Common myeloid progenitor, CD34-positive (primary cell): Measurements from ENCODE around the gene LPIN1.
"Not testable (repeated sequence)": the region's sequence is repeated elsewhere in the genome, so short reads cannot be mapped to it uniquely, and the experiment has no call there.

Experiments
- CTCF ChIA-PET: fragments of 350-600 bp; sonication (Branson Sonifier 250); formaldehyde crosslinking; loops from one replicate; lab custom pipeline; 2021; ENCODE audit warnings: antibody characterized with exemption; lab: Charles Lee
- POLR2A ChIA-PET: fragments of 350-600 bp; sonication (Branson Sonifier 250); formaldehyde crosslinking; loops from one replicate; lab custom pipeline; 2021; ENCODE audit warnings: antibody characterized with exemption; lab: Charles Lee
- DNase-seq, 3 donors: peaks; one replicate each; pipeline versions ENCODE4 v3.0.0 to v3.0.0-alpha.2; 2013
- H3K27ac ChIP-seq, 2 experiments: 1 replicate in 1 of 2; 2 replicates in 1 of 2; pipeline ENCODE4 v1.7.0; 2013; ENCODE audit warnings: inconsistent platforms in 2 of 2, low read length in 2 of 2, mild to moderate bottlenecking in 2 of 2, low read depth in 1 of 2, moderate library complexity in 1 of 2; ENCODE audit not compliant: severe bottlenecking in 2 of 2, insufficient read depth in 1 of 2, poor library complexity in 1 of 2
- H3K27me3 ChIP-seq, 5 experiments: replicated peaks in 2 of 5; 1 replicate in 3 of 5; 2 replicates in 2 of 5; pipeline versions ENCODE4 v1.6.1 to v1.7.0; 2013; ENCODE audit warnings: low read length in 4 of 5, mild to moderate bottlenecking in 2 of 5, moderate library complexity in 2 of 5, inconsistent platforms in 1 of 5; ENCODE audit not compliant: insufficient read depth in 5 of 5, control insufficient read depth in 4 of 5
- H3K36me3 ChIP-seq, 4 experiments: 1 replicate in 2 of 4; 2 replicates in 2 of 4; pipeline versions ENCODE4 v1.6.1 to v1.7.0; 2013; ENCODE audit warnings: low read length in 3 of 4, control low read depth in 1 of 4, mild to moderate bottlenecking in 1 of 4; ENCODE audit not compliant: control insufficient read depth in 4 of 4, insufficient read depth in 4 of 4
- H3K4me1 ChIP-seq, 4 experiments: 1 replicate in 3 of 4; 2 replicates in 1 of 4; pipeline versions ENCODE4 v1.6.1 to v1.7.1; 2013; ENCODE audit warnings: low read length in 3 of 4, mild to moderate bottlenecking in 3 of 4, control low read depth in 1 of 4, inconsistent platforms in 1 of 4, moderate library complexity in 1 of 4; ENCODE audit not compliant: control insufficient read depth in 4 of 4, insufficient read depth in 4 of 4; ENCODE audit errors: control extremely low read depth in 1 of 4
- H3K4me3 ChIP-seq, 7 experiments: 1 replicate in 4 of 7; 2 replicates in 3 of 7; pipeline versions ENCODE4 v1.5.1 to v1.7.0; 2013; ENCODE audit warnings: mild to moderate bottlenecking in 7 of 7, low read length in 6 of 7, moderate library complexity in 6 of 7, inconsistent platforms in 2 of 7, low read depth in 2 of 7, control low read depth in 1 of 7; ENCODE audit not compliant: insufficient read depth in 4 of 7, control insufficient read depth in 1 of 7; ENCODE audit errors: extremely low read depth in 1 of 7
- H3K9me3 ChIP-seq, 5 experiments: 1 replicate in 4 of 5; 2 replicates in 1 of 5; pipeline versions ENCODE4 v1.6.1 to v1.7.1; 2013; ENCODE audit warnings: low read length in 4 of 5, mild to moderate bottlenecking in 2 of 5, inconsistent platforms in 1 of 5, low read depth in 1 of 5, moderate library complexity in 1 of 5; ENCODE audit not compliant: control insufficient read depth in 4 of 5, insufficient read depth in 2 of 5; ENCODE audit errors: control extremely low read depth in 1 of 5
- WGBS: methylation state at CpG from one replicate; pipeline ENCODE4 v1.1.5; 2013; ENCODE audit not compliant: insufficient coverage; 5-methylcytosine and 5-hydroxymethylcytosine counted together

The LPIN1 gene

DNA sequence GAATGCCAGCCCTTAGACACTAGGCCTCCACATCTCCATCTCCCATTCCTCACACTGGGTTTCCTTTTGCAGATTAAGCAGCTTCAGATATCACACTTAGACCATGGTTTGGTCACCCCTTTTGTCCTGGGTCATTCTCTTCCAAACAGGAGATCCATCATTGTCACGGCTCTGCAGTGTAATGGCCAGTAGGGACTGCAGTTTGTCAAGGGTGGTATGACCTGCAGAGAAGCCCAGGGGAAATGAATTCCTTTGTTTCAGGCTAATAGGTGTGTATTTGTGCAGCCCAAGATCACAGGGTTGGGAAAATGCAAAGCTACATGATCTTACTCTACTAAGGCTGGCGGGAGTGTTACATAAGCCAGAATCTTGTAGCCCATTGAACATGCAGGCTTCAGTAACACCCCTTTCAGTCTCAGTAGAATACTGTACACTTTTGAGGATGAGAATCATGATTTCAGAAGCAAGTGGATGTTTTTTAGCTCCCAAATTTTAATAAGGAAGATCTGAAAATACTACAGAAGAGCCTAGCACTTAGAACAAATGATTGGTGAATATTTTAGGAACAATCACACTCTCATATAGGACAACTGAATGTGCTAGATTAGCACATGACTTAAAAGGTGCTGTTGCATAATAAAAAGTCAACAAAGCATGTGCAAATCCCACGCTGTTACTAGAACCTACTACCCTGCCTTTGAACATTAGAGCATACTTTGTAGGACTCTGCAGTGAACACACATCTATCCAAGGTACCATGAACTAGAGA is 24.0 kb upstream of the LPIN1 start:
- ChIA-PET CTCF (interaction anchor here (0.7 to 6.3 kb wide), 10 partner anchors 10 to 61 kb away, joined by 3 to 36 read pairs (median 5); no protein-coding TSS in a partner anchor), POLR2A (no interaction called here)
- Histone ChIP-seq H3K4me1 (peaks cover 3 to 25% (median 17%) of the 10 kb centered on the region in 4 experiments), H3K27ac (no peak overlapping the region), H3K9me3 (no peaks in the 10 kb centered on the region), H3K36me3 (no peaks in the 10 kb centered on the region), H3K27me3 (no peaks in the 10 kb centered on the region), H3K4me3 (no peak overlapping the region)
- DNase-seq: no peak
- 100% methylated on average over 2 of the region's 3 CpGs for WGBS

GRCh38 chr2:11723061-11723371 is 23.4 kb upstream of the LPIN1 start:
- Histone ChIP-seq H3K27ac (no peak overlapping the region), H3K4me3 (no peak overlapping the region), H3K27me3 (no peaks in the 10 kb centered on the region), H3K4me1 (peaks cover 3 to 25% (median 15%) of the 10 kb centered on the region in 4 experiments), H3K9me3 (no peaks in the 10 kb centered on the region), H3K36me3 (no peaks in the 10 kb centered on the region)
- DNase-seq: no peak
- POLR2A ChIA-PET: no interaction called here
- CTCF ChIA-PET: interaction anchor here (1.3 to 6.3 kb wide), 2 partner anchors 14 to 30 kb away, joined by 5 to 36 read pairs; no protein-coding TSS in a partner anchor

GRCh38 chr2:11724151-11724550 is 22.3 kb upstream of the LPIN1 start:
- no peak overlapping the region for H3K4me3 ChIP-seq
- H3K27ac ChIP-seq: no peak overlapping the region
- H3K27me3 ChIP-seq: no peaks in the 10 kb centered on the region
- POLR2A ChIA-PET: no interaction called here
- no peak for DNase-seq
- H3K36me3 ChIP-seq: no peaks in the 10 kb centered on the region
- CTCF ChIA-PET: interaction anchor here (0.9 to 6.3 kb wide), 4 partner anchors 13 to 56 kb away, joined by 5 to 36 read pairs (median 6); no protein-coding TSS in a partner anchor
- H3K4me1 ChIP-seq: peaks cover 3 to 18% (median 12%) of the 10 kb centered on the region in 4 experiments
- H3K9me3 ChIP-seq: no peaks in the 10 kb centered on the region
- 100% methylated on average over 4 of the region's 7 CpGs for WGBS

- ChIA-PET POLR2A (no interaction called here), CTCF (interaction anchor here (0.8 to 2.3 kb wide), 4 partner anchors 10 to 56 kb away, joined by 3 to 8 read pairs (median 5); no protein-coding TSS in a partner anchor)
- H3K27me3 ChIP-seq: no peaks in the 10 kb centered on the region
- no peak overlapping the region for H3K27ac ChIP-seq
- H3K4me1 ChIP-seq: peaks cover 0 to 15% (median 3%) of the 10 kb centered on the region in 4 experiments
- no peaks in the 10 kb centered on the region for H3K36me3 ChIP-seq
- no peak overlapping the region for H3K4me3 ChIP-seq
- H3K9me3 ChIP-seq: no peaks in the 10 kb centered on the region
- 93% methylated on average over 6 of the region's 7 CpGs for WGBS
- DNase-seq: no peak
Observed at GRCh38 chr2:11726384-11726783, 20.0 kb upstream of the LPIN1 start.

DNA sequence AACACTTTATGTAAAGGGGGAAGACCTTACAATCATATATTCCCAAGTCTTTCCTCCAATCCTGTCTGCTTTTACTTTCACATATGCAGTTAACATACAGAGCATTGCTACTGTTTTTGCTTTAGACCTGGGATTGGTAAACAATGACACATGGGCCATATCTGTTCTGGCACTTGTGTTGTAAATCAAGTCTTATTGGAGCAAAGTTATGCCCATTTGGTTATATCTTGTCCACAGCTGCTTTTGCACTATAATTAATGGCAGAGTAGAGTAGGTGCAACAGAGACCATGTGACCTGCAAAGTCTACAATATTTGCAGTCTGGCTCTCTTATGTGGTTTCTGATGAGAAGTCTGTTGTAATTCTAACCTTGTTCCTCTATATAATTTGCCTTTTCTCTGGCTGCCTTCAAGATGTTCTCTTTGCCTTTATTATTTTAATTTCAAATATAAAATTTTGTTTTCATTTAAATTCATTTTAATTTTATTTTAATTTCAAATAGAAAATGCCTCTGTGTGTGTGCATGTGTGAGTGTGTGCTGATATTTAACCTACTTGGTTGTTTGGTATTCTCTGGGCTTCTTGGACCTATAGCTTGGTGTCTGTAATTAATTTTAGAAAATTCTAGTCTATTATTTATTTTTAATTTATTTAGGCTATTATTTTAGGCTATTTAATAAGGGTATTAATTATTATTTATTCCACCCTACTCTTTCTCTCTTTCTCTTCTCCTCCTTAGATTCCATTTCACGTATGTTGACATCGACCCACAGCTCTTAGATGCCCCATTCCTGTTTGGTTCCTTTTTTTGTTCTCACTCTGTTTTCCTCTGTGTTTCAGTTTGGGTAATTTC is 16.8 kb upstream of the LPIN1 start:
- DNase-seq: peak in 1 of 3 donors; percentile 39
- ChIA-PET CTCF (interaction anchor here (0.7 to 2.1 kb wide), 14 partner anchors 9 to 437 kb away, joined by 3 to 9 read pairs (median 4); no protein-coding TSS in a partner anchor), POLR2A (no interaction called here)
- WGBS: no CpG with 5 or more reads among the region's 2 CpGs
- H3K27me3 ChIP-seq: no peaks in the 10 kb centered on the region
- no peaks in the 10 kb centered on the region for H3K36me3 ChIP-seq
- H3K27ac ChIP-seq: no peak overlapping the region
- peaks cover 0 to 11% (median 0%) of the 10 kb centered on the region in 4 experiments for H3K4me1 ChIP-seq
- no peaks in the 10 kb centered on the region for H3K9me3 ChIP-seq
- H3K4me3 ChIP-seq: no peak overlapping the region

DNA sequence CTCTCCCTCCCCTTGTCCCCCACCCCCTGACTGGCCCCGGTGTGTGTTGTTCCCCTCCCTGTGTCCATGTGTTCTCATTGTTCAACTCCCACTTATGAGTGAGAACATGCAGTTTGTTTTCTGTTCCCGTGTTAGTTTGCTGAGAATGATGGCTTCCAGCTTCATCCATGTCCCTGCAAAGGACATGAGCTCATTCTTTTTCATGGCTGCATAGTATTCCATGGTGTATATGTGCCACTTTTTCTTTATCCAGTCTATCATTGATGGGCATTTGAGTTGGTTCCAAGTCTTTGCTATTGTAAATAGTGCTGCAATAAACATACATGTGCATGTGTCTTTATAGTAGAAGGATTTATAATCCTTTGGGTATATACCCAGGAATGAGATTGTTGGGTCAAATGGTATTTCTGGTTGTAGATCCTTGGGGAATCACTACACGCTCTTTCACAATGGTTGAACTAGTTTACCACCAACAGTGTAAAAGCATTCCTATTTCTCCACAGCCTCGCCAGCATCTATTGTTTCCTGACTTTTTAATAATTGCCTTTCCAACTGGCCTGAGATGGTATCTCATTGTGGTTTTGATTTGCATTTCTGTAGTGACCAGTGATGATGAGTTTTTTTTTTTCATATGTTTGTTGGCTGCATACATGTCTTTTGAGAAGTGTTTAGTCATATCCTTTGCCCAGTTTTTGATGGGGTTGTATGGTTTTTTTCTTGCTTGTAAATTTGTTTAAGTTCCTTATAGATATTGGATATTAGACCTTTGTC is 15.0 kb upstream of the LPIN1 start:
- H3K27ac ChIP-seq, H3K9me3 ChIP-seq, H3K27me3 ChIP-seq, DNase-seq, H3K4me3 ChIP-seq, H3K36me3 ChIP-seq, POLR2A ChIA-PET: not testable (repeated sequence)
- peaks cover 0 to 11% (median 0%) of the 10 kb centered on the region in 4 experiments for H3K4me1 ChIP-seq
- no CpG with 5 or more reads among the region's 4 CpGs for WGBS
- CTCF ChIA-PET: interaction anchor here (0.8 to 20.2 kb wide), 5 partner anchors 12 to 51 kb away, joined by 3 to 430 read pairs (median 5); no protein-coding TSS in a partner anchor
